ENCODE data around the gene GFPT1.

DNA sequence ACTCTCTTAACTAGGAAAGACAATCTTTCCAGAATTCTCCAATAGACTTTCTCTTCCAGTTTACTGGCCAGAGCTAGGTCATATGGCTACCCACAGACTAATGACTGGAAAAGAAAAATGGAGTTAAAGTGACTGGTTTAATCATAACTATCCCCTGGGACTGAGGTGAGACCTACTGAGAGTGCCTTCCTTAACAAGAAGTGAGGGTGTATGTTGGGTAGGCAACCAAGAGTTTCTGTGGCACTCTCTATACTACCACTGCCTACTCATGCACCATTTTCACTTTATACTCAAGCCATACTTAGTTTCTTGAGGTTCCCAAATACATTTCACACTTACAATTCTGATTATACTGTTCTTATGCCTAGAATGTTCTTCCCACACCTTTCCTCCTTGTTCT, 6.9 kb upstream of the GFPT1 start:
- TF ChIP-seq, protein P1, sequence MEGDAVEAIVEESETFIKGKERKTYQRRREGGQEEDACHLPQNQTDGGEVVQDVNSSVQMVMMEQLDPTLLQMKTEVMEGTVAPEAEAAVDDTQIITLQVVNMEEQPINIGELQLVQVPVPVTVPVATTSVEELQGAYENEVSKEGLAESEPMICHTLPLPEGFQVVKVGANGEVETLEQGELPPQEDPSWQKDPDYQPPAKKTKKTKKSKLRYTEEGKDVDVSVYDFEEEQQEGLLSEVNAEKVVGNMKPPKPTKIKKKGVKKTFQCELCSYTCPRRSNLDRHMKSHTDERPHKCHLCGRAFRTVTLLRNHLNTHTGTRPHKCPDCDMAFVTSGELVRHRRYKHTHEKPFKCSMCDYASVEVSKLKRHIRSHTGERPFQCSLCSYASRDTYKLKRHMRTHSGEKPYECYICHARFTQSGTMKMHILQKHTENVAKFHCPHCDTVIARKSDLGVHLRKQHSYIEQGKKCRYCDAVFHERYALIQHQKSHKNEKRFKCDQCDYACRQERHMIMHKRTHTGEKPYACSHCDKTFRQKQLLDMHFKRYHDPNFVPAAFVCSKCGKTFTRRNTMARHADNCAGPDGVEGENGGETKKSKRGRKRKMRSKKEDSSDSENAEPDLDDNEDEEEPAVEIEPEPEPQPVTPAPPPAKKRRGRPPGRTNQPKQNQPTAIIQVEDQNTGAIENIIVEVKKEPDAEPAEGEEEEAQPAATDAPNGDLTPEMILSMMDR (IDR thresholded peaks at IDR 0.05; ENCODE audit: low read depth, low read length, missing input control) = no peak
- TF ChIP-seq, protein P2, sequence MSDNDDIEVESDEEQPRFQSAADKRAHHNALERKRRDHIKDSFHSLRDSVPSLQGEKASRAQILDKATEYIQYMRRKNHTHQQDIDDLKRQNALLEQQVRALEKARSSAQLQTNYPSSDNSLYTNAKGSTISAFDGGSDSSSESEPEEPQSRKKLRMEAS (IDR thresholded peaks at IDR 0.05) = no peak
- no peak for TF ChIP-seq YY1 (IDR thresholded peaks at IDR 0.05)

Data from liver (tissue), 2 donors.